RWPE2 (cell line): ENCODE data around the gene GALNT16.

Source experiments
- ATAC-seq: fragments of 200-7000 bp; cut with Tn5 transposase; 3 replicates; pipeline ENCODE4 v1.9.1; 2021; ENCODE audit warnings: low read depth
- DNase-seq: peaks from one replicate; pipeline ENCODE4 v3.0.0-alpha.2; 2020; ENCODE audit warnings: low spot score
- H3K27ac ChIP-seq: fragments of 450-650 bp; 2 replicates; pipeline ENCODE4 v1.5.1; 2017; ENCODE audit warnings: mild to moderate bottlenecking; ENCODE audit not compliant: poor library complexity, severe bottlenecking
- H3K27me3 ChIP-seq: fragments of 250-450 bp; sonication (Bioruptor Pico); 2 replicates; pipeline ENCODE4 v1.5.1; 2021; ENCODE audit warnings: mild to moderate bottlenecking, moderate library complexity; ENCODE audit not compliant: insufficient read depth, poor library complexity, severe bottlenecking
- H3K36me3 ChIP-seq: fragments of 250-450 bp; sonication (Bioruptor Pico); 2 replicates; pipeline ENCODE4 v1.5.1; 2020; ENCODE audit warnings: low read depth, mild to moderate bottlenecking, moderate library complexity
- H3K4me1 ChIP-seq: fragments of 250-450 bp; sonication (Bioruptor Pico); 2 replicates; pipeline ENCODE4 v1.5.1; 2021; ENCODE audit warnings: mild to moderate bottlenecking, moderate library complexity; ENCODE audit not compliant: insufficient read depth, poor library complexity, severe bottlenecking
- H3K4me3 ChIP-seq: fragments of 250-450 bp; sonication (Bioruptor Pico); 2 replicates; pipeline ENCODE4 v1.5.1; 2021; ENCODE audit warnings: mild to moderate bottlenecking, moderate library complexity; ENCODE audit not compliant: severe bottlenecking
- H3K9me3 ChIP-seq: fragments of 250-450 bp; sonication (Bioruptor Pico); 2 replicates; pipeline ENCODE4 v1.5.1; 2021; ENCODE audit warnings: mild to moderate bottlenecking, moderate library complexity; ENCODE audit not compliant: severe bottlenecking
- CTCF ChIP-seq: fragments of 450-650 bp; IDR thresholded peaks from one replicate; pipeline ENCODE4 v1.5.1; 2017; ENCODE audit warnings: mild to moderate bottlenecking, moderate library complexity; ENCODE audit not compliant: poor library complexity, severe bottlenecking

GALNT16 gene

GRCh38 chr14:69237142-69237541 is 22.8 kb upstream of the GALNT16 start:
- Histone ChIP-seq H3K4me3 (no peak overlapping the region), H3K9me3 (no peaks in the 10 kb centered on the region), H3K27ac (no peak overlapping the region), H3K4me1 (no peaks in the 10 kb centered on the region), H3K36me3 (peaks cover 71% of the 10 kb centered on the region), H3K27me3 (no peaks in the 10 kb centered on the region)
- ATAC-seq: no peak
- DNase-seq: no peak
- no peak for TF ChIP-seq CTCF

GRCh38 chr14:69237584-69237983 is 22.4 kb upstream of the GALNT16 start:
- no peak for TF ChIP-seq CTCF
- H3K4me3 ChIP-seq: no peak overlapping the region
- no peaks in the 10 kb centered on the region for H3K4me1 ChIP-seq
- no peak for ATAC-seq
- no peaks in the 10 kb centered on the region for H3K9me3 ChIP-seq
- peaks cover 70% of the 10 kb centered on the region for H3K36me3 ChIP-seq
- no peak for DNase-seq
- H3K27ac ChIP-seq: no peak overlapping the region
- no peaks in the 10 kb centered on the region for H3K27me3 ChIP-seq

GRCh38 chr14:69238883-69239282 is 21.1 kb upstream of the GALNT16 start:
- DNase-seq (no peak), ATAC-seq (no peak)
- TF ChIP-seq CTCF: no peak
- H3K36me3 ChIP-seq: peaks cover 65% of the 10 kb centered on the region
- no peaks in the 10 kb centered on the region for H3K9me3 ChIP-seq
- no peaks in the 10 kb centered on the region for H3K27me3 ChIP-seq
- no peak overlapping the region for H3K4me3 ChIP-seq
- H3K27ac ChIP-seq: no peak overlapping the region
- H3K4me1 ChIP-seq: no peaks in the 10 kb centered on the region

DNA sequence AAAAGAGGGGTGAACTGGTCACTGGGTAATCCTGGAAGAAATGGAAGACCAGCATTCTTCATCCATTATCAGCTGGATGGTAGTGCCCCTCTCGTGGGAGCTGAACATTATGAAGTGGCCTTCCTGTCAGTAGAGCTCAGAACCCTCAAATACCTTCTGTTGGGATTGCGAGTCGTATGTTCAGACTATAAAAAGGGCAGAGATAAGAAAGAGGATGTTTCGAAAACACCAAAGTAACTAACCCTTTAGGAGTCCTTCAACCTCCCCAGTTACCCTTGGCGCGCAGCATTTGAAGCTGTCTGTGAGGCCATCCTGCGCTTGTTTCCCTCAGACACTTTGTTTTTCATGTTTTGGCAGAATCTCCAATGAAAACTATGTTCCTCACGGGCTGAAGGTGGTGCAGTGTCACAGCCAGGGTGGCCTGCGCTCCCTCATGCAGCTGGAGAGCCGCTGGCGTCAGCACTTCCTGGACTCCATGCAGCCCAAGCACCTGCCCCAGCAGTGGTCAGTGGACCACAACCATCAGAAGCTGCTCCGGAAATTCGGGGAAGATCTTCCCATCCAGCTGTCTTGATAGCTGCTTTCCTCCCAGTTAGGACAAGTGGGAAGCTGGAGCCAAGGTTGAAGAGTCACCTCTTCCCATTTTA is 19.3 kb upstream of the GALNT16 start:
- Histone ChIP-seq H3K36me3 (peaks cover 48% of the 10 kb centered on the region), H3K4me1 (no peaks in the 10 kb centered on the region), H3K27me3 (no peaks in the 10 kb centered on the region), H3K4me3 (no peak overlapping the region), H3K9me3 (no peaks in the 10 kb centered on the region), H3K27ac (no peak overlapping the region)
- no peak for DNase-seq
- no peak for TF ChIP-seq CTCF
- ATAC-seq: no peak

DNA sequence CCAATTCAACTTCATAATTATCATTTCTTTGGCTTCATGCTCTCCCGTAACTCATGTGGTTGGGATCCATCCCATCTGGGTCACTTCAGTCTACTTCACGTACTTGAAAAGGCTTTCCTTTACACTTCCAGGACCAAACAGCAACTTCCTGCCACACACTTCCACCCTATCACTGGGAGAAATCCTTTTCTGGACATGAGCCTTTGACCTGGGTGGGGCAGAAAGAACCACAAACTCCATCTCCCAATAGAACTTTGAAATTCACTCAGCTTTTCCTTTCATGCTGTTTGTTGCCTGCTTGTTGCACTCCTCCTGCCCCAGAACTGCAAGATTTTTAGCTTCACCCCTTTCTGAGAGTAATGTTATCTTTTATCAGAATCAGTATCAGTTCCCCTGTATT is 18.4 kb upstream of the GALNT16 start:
- no peaks in the 10 kb centered on the region for H3K27me3 ChIP-seq
- no peak overlapping the region for H3K4me3 ChIP-seq
- H3K9me3 ChIP-seq: no peaks in the 10 kb centered on the region
- ATAC-seq: no peak
- H3K4me1 ChIP-seq: no peaks in the 10 kb centered on the region
- H3K27ac ChIP-seq: no peak overlapping the region
- no peak for TF ChIP-seq CTCF
- H3K36me3 ChIP-seq: peaks cover 39% of the 10 kb centered on the region
- DNase-seq: no peak
